HG03469 (cell line): ENCODE data around the gene SYNPR.
"Not testable (repeated sequence)": the region's sequence is repeated elsewhere in the genome, so short reads cannot be mapped to it uniquely, and the experiment has no call there.

Experiments
- ATAC-seq: cut with Tn5 transposase; IDR thresholded peaks from one replicate; pipeline ENCODE4 v1.9.1; 2021; ENCODE audit warnings: mild to moderate bottlenecking, moderate library complexity, moderate number of reproducible peaks; ENCODE audit not compliant: unreplicated experiment

SYNPR gene

DNA sequence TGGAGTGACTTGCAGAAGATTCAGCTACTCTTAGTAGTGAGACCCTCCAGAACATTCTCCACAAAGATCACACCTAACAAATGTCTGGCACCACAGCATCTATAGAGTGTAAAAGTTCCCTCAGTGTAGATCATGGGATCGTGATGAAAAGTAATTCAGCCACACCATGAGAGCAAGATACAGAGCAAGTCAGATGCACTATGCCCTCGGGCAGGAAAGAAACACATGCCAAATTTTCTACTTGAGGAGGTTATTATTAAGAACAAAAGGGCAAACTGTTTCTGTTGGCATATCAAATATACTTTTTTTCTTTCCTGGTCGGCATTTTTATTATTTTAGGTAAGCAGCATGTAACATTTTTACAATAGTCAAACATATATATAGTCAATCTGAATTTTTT, 329.6 kb downstream of the SYNPR start:
- ATAC-seq, result no peak

DNA sequence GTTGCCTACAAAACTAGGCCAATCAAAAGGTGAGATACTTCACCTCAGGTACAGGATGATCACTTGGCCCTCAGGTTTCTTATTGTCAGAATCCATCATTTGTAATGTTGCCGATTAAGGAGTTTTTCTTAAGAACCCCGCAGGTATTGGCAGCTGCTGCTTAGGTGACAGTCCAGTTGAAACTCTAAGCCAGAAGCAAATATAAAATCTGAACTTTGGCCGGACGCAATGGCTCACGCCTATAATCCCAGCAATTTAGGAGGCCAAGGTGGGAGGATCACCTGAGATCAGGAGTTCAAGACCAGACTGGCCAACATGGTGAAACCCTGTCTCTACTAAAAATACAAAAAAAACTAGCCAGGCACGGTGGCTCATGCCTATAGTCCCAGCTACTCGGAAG, 331.3 kb downstream of the SYNPR start:
- ATAC-seq, result no peak

DNA sequence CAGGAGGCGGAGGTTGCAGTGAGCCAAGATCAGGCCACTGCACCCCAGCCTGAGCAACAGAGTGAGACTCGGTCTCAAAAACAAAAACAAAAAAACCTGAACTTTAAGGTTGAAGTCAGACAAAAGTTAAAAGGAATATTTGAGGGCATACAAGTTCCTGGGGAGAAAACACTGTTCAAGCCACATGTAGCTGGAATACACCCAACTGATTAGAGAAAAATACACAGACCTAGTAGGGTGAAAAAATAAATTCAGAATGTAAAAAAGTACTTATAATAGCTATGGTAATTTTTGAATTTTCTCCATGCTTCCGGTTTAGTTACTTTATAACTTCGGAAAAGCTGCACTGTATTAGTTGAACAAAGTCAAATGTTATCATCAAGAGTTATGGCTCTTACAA, 331.7 kb downstream of the SYNPR start:
- no peak for ATAC-seq

DNA sequence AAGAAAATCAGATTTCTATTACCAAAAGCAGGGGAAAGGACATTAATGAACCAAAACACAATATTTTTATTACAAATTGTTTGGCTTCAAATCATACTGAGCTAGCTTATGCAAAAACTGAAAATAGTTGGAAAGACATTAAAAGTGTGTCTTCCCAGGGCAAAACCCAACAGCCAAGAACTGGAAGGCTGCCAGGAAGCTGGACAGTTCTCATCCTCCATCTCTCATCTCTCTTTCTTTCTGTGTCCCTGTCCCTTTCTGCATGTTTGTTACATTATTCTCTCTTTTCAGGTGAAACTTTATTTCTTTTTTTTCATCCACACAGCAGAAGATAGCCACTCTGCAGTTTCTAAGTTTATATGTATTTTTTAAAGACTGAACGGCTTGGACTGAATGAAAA, 333.3 kb downstream of the SYNPR start:
- no peak for ATAC-seq

DNA sequence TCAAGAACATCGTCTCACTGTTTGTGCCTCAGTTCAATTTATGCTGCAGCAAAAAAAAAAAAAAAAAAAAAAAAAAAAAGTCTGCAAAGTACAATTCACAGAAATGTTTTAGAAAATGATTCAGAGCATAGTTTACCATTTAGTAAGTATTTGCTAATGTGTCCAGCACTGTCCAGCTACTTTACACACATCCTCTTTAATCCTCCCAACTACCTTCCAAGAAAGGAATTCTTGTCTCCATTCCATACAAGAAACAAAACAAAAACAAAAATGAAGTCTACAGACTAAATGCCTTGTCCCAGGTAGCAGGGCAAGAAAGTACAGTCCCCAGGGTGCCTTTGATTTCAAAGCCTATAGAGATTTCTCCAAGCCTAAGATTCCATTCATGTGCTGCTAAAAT, 335.5 kb downstream of the SYNPR start:
- no peak for ATAC-seq

DNA sequence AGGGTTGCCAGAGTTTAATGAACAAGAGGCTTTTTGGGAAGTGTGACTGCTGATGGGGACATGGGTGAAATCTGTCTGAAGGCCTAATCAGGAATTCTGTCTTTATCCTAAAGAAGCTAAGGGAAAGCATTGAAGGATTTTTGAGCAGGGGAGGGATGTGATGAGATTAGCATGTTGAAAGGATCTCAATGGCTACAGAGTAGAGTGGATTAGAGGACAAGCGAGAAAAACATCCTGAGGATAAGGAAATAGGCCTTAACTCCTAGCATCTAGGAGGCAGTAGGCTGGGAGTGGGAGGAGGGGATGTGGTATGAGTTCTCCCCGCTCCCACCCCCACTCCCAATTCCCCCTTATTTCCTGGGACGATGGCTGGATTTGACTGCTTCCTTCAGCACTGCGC, 339.3 kb downstream of the SYNPR start:
- no peak for ATAC-seq

DNA sequence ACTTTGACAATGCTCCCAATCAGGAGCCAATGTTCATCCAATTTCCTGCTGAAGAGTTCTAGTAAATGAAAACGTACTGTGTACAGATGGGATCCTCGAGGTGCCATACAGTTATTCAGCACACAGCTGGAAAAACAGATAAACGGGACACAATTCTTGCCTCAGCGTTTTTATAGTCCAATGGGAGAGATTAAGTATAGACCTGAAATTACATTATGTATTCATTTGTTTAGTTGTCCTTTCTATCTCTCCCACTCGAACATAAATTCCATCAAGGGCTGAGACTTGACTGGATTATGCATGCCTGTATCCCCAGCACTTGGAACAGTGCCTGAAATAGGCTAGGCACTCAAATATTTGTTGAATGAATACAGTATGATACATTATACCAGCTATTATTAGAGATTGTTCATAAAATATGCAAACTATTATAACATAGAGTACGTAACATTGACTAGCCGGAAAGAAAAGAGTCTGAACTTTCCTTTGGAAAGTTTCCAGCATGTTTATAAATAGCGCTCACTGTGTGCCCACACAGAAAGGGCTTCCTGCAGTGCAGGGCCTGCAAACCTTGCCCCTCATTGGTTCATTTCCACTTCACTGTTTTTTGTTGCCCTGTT, 346.9 kb downstream of the SYNPR start:
- ATAC-seq, result no peak

DNA sequence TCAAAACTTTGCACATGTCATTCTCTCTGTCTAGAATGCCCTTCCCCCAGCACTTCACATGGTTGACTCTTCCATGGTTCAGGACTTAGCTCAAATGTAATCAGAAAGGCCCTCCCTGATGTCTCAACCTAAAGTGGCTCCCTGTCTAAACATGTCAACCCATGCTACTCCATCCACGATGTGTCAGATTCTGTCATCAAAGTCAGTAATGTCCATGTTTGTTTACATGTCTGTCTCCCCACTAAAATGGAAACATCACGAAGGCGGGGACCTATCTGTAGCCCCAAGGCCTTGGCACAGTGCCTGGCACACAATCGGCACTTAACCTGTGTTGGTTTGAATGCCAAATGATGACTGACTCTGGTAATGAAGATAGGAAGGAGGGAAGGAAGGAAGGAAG, 353.6 kb downstream of the SYNPR start:
- ATAC-seq, result no peak

DNA sequence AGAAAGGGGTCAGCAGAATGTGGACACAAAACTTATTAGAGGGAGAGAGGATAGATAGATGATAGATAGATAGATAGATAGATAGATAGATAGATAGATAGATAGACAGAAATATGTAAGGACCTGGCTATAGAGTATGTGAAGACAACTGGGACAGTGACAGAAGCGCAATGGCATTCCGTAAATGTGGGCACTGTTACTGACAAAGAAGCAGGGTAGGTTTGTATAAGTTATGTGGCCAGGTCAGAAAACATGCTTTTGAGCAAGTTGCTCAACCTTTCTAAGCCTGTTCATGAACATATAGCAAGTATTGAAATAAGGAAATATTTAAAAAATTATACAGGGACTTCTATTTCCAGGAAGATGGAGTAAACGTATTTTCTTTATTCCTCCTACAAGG, 357.1 kb downstream of the SYNPR start:
- ATAC-seq, result no peak

DNA sequence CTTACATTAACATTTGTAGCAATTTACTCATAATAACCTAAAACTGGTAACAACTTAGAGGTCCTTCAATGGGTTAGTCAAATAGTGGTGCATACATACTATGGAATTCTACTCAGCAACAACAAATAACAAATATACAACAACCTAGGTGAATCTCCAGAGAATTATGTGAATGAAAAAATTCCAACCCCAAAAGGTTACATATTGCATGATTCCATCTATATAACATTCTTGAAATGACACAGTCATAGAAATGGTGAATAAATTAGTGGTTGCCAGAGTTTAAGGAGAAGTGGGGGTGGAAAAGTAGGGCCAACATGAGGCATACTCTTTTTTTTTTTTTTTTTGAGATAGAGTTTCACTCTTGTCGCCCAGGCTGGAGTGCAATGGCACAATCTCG, 361.7 kb downstream of the SYNPR start:
- no peak for ATAC-seq

DNA sequence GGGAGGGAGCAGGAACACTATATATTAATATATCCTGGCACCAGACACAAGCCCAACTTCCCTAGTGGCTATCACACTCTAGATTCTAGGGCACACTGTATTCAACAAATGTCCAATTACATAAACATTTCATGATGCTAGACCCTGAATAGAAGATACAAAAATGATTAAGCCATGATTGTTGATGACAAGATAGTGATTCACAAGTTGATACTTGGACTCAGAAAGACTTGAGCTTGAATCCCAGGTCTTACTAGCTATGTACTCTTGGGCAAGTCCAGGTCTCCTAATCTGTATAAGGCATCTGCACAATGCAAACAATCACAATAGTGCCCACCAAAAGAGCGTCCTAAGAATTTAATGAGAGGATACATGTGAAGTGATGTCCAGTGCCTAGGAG, 364.4 kb downstream of the SYNPR start:
- ATAC-seq, result no peak

DNA sequence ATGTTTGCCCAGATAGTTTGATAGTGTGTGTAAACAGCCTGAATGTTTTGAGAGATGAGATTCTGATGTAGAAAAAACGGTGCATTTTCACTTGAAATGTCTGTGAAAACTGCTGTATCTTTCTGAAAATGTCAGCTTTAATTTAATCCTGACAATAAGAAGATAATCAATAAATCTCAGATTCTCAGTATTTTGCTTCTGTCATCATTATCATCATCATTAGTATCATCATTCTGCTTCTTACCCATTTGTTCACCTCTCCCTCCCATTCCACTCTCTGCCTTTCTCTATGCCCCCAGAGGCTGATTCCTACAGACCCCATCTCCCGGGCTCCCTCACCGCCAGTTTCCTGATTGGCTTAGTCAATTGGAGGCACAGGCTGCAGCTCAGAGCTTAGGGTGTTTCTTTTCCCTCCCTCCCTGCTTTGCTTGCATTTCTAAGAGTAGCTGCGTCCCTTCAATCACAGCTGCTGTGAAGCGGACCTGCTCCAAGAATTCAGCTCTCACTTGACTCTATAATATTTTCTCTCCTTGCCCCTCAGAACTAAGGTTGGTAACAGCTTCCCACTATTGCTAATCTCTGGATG, 366.2 kb downstream of the SYNPR start:
- ATAC-seq, result no peak

DNA sequence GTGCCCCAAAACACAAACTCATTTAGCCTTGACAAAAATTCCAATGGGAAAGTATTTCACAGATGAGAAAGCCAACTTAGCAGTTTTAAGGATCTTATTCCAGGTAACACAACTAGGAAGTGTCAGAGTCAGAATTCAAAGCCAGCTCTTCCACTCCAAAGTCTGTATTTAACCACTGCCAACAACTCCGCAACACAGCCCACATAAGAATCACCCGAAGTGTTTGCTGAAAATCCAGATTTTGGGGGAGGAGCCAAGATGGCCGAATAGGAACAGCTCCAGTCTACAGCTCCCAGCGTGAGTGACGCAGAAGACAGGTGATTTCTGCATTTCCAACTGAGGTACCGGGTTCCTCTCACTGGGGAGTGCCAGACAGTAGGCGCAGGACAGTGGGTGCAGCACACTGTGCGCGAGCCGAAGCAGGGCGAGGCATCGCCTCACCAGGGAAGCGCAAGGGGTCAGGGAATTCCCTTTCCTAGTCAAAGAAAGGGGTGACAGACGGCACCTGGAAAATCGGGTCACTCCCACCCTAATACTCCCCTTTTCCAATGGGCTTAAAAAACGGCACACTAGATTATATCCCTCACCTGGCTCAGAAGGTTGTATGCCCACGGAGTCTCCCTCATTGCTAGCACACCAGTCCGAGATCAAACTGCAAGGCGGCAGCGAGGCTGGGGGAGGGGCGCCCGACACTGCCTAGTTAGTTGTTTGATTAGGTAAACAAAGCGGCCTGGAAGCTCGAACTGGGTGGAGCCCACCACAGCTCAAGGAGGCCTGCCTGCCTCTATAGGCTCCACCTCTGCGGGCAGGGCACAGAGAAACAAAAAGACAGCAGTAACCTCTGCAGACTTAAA, 367.0 kb downstream of the SYNPR start:
- not testable (repeated sequence) for ATAC-seq

DNA sequence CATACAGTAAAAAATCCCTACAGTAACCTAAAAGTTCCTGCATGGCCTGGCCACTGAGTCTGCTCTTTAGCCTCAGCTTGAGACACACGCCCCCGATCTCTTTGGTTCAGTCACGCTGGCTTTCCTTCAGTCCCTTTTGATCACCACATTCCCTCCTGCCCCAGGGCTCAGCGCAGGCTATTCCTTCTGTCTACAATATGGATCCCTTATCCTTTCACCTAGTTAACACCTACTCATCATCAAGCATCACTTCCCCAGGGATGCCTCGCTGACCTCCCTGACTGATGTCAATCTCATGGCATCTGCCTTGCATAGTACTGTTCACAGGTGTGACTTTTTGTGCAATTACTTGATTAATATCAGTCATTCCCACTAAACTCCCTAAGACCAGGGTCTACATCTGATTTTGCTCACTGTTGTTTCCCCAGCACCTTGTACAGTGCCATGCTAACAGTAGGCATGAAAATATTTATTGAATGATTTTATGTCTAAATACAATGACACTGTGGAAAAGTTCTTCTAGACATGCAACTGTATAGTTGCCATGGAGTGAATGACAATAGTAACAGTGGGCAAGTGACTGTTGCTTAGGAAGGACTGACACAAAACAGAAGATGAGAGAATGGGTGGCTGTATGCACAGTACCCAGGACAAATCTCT, 374.1 kb downstream of the SYNPR start, which contains the start of gene SNTN:
Gene SNTN, plus strand, starts transcription at position 610 of the 660 bp plus-strand sequence. Its CDS starts 13 bp downstream, at position 623.
- no peak for ATAC-seq

DNA sequence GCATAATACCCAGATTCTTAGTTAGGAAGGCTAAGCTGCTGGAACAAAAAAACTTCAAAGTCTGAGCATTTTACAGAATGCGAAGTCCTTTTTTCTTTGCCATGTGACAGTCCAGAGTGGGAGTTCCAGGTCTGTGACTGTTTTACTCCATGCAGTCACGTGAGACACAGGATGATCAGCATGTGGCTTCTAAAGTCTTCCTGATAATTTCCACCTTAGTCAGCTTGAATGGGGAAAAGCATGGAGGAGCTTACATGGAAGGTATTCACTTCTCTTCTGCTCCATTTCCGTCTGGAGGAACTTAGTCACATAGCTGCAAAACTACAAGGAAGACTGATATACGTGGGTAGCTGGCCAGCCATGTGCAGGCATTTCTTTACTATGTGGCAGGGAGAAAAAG, 376.1 kb downstream of the SYNPR start:
- ATAC-seq, result no peak

DNA sequence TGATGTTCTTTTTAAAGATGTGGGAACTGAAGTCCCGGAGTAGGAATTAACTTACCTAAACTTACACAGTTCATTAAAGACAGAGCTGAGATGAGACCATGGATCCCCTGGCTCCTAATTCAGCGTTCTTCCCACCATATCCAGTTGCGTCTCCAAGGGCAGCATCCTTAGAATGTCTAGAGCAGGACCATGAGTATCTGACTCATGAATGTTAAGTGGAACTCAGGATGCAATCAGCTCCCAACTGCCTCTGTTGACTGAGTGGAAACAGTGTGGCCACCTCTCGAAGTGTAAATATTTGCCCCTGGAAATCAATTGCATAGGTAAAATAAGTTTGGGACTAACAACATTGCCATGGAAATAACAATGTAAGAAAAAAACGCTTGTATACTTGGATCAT, 376.8 kb downstream of the SYNPR start:
- ATAC-seq, result no peak

DNA sequence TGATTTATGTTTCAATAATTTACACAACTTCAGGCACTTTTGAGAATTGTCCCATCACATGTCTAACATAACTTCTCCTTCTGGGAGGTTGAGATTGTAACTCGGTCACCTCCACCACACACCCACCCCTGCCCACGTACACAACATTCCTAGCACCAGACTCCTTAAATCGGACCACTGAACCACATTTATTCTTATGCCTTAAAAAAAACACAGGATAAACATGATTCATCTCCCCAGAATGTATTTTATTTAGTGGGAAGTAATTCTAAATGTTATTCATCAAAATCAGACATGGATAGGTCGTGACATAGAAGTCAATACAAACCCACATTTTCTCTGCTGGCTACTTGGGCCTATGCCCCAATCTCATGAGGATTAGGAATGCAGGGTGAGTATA, 377.4 kb downstream of the SYNPR start:
- no peak for ATAC-seq

DNA sequence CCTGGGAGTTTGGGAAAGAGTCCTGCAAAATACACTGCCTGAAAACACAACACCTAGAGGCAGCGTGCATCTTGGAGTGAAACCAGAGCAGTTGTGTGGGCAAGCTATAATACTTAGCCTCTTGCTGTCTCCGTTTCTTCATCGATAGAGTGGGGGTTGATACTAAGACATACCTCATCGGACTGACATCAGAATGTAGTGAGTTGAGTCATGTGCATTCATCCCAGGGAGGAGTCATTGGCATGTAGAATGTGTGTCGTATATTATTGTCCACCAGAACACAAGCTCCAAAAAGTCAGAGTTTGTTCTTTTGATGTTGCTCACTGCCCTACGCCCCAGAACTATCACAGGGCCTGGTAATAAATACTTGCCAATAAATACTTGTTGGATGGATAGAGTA, 378.7 kb downstream of the SYNPR start:
- ATAC-seq, result no peak

DNA sequence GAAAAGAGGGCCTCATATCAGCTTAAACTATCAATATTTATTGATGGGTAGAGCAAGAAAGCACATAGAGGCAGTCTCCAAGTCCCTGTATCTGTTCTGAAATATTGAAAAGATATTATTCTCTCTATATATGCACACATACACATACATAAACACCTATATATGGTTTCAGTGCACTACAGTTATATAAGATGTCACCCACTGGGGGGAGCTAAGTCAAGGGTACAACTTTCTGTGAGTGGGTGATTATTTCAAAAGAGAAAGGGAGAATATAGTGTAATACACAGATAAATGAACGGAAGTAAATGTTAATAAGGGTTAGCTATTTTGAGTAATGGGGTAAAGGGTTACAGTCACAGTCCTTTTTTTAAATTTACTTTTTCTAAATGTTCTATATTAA, 383.1 kb downstream of the SYNPR start:
- ATAC-seq, result no peak

DNA sequence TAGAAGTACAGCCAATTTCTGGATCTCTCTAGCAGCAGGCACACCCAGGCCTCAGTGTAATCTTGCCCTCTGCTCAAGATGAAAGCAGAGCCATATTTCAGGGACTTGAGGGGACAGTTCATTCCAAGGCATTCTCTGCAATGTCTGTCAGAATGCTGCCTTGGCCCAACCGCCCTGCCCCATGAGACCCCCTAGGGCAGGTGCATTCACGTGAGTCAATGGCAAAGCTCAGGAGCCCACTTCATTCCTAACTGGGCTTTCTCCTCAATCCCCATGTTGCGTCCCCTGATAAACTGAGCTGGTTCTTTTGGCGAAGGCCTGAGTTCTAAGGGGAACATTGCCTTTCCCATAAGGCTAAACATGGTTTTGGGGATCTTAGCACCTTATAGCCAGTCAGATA, 383.9 kb downstream of the SYNPR start:
- no peak for ATAC-seq

DNA sequence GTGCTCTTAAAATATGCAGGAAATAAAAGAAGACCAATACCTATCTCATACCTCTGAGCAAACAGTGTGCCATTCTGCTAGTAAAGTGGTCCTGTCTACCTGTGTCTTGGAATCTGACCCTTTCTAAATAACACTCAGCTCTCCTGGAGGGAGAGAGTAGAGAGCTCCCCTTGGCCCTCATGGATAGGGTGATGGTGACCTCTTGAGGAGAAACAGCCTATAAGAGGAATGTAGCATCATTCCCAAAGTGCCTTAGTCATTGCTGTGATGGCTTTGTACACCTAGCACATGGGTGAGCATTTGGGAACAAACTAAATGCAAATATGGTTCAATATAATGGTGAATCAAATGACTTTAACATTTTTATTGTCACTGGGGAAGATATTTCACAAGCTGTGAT, 384.4 kb downstream of the SYNPR start:
- ATAC-seq, result no peak
